Neuronal stem cell (in vitro differentiated cells): ENCODE results near the gene HOXA11.

ENCODE experiments used
- DNase-seq: peaks from one replicate; pipeline ENCODE4 v3.0.0-alpha.2; 2013; ENCODE audit warnings: low spot score
- H2AFZ ChIP-seq: one replicate; pipeline ENCODE4 v1.6.1; 2013; ENCODE audit warnings: mild to moderate bottlenecking, low read length, inconsistent platforms
- H2AK5ac ChIP-seq: 2 replicates; pipeline ENCODE4 v1.6.1; 2013; ENCODE audit warnings: low read depth, mild to moderate bottlenecking, inconsistent platforms, low read length, moderate library complexity, mixed read lengths
- H2BK120ac ChIP-seq: 2 replicates; pipeline ENCODE4 v1.6.1; 2013; ENCODE audit warnings: low read depth, mild to moderate bottlenecking, inconsistent platforms, low read length, moderate library complexity, mixed read lengths
- H2BK12ac ChIP-seq: one replicate; pipeline ENCODE4 v1.6.1; 2013; ENCODE audit warnings: low read length, inconsistent platforms
- H2BK15ac ChIP-seq: 2 replicates; pipeline ENCODE4 v1.6.1; 2013; ENCODE audit warnings: mild to moderate bottlenecking, low read length, inconsistent platforms, mixed read lengths
- H2BK5ac ChIP-seq: one replicate; pipeline ENCODE4 v1.6.1; 2013; ENCODE audit warnings: inconsistent platforms, mild to moderate bottlenecking, low read length, moderate library complexity
- H3K14ac ChIP-seq: one replicate; pipeline ENCODE4 v1.6.1; 2013; ENCODE audit warnings: low read length, inconsistent platforms
- H3K18ac ChIP-seq: 2 replicates; pipeline ENCODE4 v1.6.1; 2013; ENCODE audit warnings: low read length, inconsistent platforms
- H3K23ac ChIP-seq: 2 replicates; pipeline ENCODE4 v1.6.1; 2013; ENCODE audit warnings: low read depth, mild to moderate bottlenecking, mixed read lengths, low read length, inconsistent platforms; ENCODE audit not compliant: poor library complexity
- H3K27ac ChIP-seq: replicated peaks from 3 replicates; pipeline ENCODE4 v1.5.1; 2013; ENCODE audit warnings: low read length, inconsistent platforms
- H3K27me3 ChIP-seq, 3 experiments: 2 replicates each; pipeline ENCODE4 v1.6.1; 2013; ENCODE audit warnings: low read length in 3 of 3, mild to moderate bottlenecking in 2 of 3, inconsistent platforms in 1 of 3, low read depth in 1 of 3, mixed read lengths in 1 of 3, moderate library complexity in 1 of 3; ENCODE audit not compliant: control insufficient read depth in 3 of 3, insufficient read depth in 3 of 3
- H3K36me3 ChIP-seq, 2 donors: replicated peaks in 1 of 2; 2 replicates each; pipeline ENCODE4 v1.6.1; 2013; ENCODE audit warnings: low read length in 2 of 2; ENCODE audit not compliant: control insufficient read depth in 2 of 2, insufficient read depth in 2 of 2
- H3K4ac ChIP-seq: 2 replicates; pipeline ENCODE4 v1.6.1; 2013; ENCODE audit warnings: inconsistent platforms, mild to moderate bottlenecking, low read length, moderate library complexity
- H3K4me1 ChIP-seq, 2 donors: 1 replicate in 1 of 2; 2 replicates in 1 of 2; pipeline ENCODE4 v1.6.1; 2013; ENCODE audit warnings: low read length in 2 of 2, low read depth in 1 of 2; ENCODE audit not compliant: control insufficient read depth in 2 of 2, insufficient read depth in 1 of 2
- H3K4me2 ChIP-seq: one replicate; pipeline ENCODE4 v1.6.1; 2013; ENCODE audit warnings: mild to moderate bottlenecking, low read length, inconsistent platforms; ENCODE audit not compliant: insufficient read depth, poor library complexity, severe bottlenecking
- H3K4me3 ChIP-seq, 2 donors: 2 replicates each; pipeline ENCODE4 v1.5.1; 2013; ENCODE audit warnings: low read length in 2 of 2, mild to moderate bottlenecking in 2 of 2, inconsistent platforms in 1 of 2, moderate library complexity in 1 of 2
- H3K79me1 ChIP-seq: one replicate; pipeline ENCODE4 v1.6.1; 2013; ENCODE audit warnings: low read depth, mild to moderate bottlenecking, inconsistent platforms, low read length, moderate library complexity
- H3K9ac ChIP-seq: one replicate; pipeline ENCODE4 v1.6.1; 2013; ENCODE audit warnings: mild to moderate bottlenecking, low read depth, low read length, inconsistent platforms; ENCODE audit not compliant: poor library complexity
- H3K9me3 ChIP-seq, 2 donors: replicated peaks in 1 of 2; 2 replicates each; pipeline versions ENCODE3 to v1.6.1; 2013; ENCODE audit warnings: low read length in 2 of 2, mild to moderate bottlenecking in 2 of 2, inconsistent platforms in 1 of 2, low read depth in 1 of 2, mixed read lengths in 1 of 2, moderate library complexity in 1 of 2; ENCODE audit not compliant: control insufficient read depth in 2 of 2, insufficient read depth in 1 of 2
- H4K8ac ChIP-seq: one replicate; pipeline ENCODE4 v1.6.1; 2013; ENCODE audit warnings: low read depth, mild to moderate bottlenecking, inconsistent platforms, low read length, moderate library complexity
- H4K91ac ChIP-seq: one replicate; pipeline ENCODE4 v1.6.1; 2013; ENCODE audit warnings: low read length, low read depth, mild to moderate bottlenecking, inconsistent platforms; ENCODE audit not compliant: poor library complexity
- WGBS, 2 donors: extraction: QIAGEN DNeasy Blood & Tissue Kit; methylation state at CpG; one replicate each; pipeline ENCODE4 v1.1.7; 2013; ENCODE audit warnings: missing lambda C conversion rate in 2 of 2, mixed read lengths in 1 of 2; ENCODE audit not compliant: insufficient read length in 2 of 2, insufficient replicate concordance in 1 of 2; ENCODE audit errors: extremely low coverage in 2 of 2; 5-methylcytosine and 5-hydroxymethylcytosine counted together

The HOXA11 gene

DNA sequence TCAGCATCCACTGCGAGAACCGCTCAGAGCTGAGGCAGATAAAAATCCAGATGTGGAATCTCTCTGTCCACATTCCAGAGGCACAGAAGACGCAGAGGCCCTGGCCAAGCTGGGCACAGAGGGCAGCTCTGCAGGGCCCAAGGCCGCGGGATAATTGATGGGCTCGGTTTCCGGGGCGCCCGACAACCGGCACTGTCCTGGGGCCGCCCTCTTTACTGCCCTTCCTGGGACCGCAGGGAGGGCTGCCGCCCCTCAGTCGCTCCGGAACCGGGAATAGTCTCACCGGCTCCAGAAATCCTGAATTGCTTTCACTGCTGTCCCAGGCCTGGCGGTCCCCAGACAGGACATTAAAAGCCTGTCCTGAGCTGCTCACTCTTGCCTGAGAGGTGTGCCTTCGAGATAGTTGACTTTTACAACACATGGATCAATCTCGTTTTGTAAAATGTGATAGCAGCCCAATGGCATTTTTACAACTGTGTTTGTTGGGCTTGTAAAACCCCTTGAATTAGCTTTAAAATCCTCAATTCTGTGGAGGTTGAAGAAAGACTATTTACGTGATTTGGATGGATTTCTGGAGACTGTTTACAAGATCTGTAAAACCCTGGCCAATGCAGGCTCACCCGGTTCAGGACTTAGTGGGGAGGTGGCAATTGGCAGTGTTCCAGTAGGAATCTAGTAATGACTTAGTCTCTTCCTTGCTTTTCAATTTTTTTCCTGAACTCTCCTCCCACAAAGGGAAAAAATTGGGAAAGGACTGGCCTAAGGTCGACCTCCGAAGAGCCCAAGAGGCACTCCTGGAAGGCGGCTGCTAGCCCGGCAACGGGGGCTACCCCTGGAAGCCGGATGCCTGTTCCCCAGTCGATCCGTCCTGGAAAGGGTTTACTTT, 36.0 kb downstream of the HOXA11 start:
- Histone ChIP-seq H3K14ac (peak overlapping the region; percentile 27), H3K36me3 (no peaks in the 10 kb centered on the region), H3K4me1 (no peaks in the 10 kb centered on the region), H2AFZ (no peak overlapping the region), H3K23ac (no peak overlapping the region), H2BK12ac (no peak overlapping the region), H3K4me2 (no peak overlapping the region), H3K27ac (no peak overlapping the region), H2BK120ac (no peak overlapping the region), H2AK5ac (no peak overlapping the region), H2BK5ac (no peak overlapping the region), H4K91ac (no peak overlapping the region), H3K4ac (no peak overlapping the region), H4K8ac (peak overlapping the region; percentile 1), H3K27me3 (peaks cover 75 to 99% (median 99%) of the 10 kb centered on the region in 3 experiments), H2BK15ac (no peak overlapping the region), H3K4me3 (no peak overlapping the region), H3K18ac (no peak overlapping the region), H3K9me3 (peaks cover 3 to 34% of the 10 kb centered on the region in 2 donors), H3K79me1 (no peaks in the 10 kb centered on the region), H3K9ac (no peak overlapping the region)
- no peak for DNase-seq
- WGBS, 2 donors, result no CpG with 5 or more reads among the region's 30 CpGs

- Histone ChIP-seq H2AFZ (no peak overlapping the region), H3K23ac (no peak overlapping the region), H3K4me2 (no peak overlapping the region), H3K4me1 (no peaks in the 10 kb centered on the region), H3K36me3 (no peaks in the 10 kb centered on the region), H3K4ac (no peak overlapping the region), H2BK120ac (no peak overlapping the region), H2BK12ac (no peak overlapping the region), H2BK15ac (no peak overlapping the region), H2AK5ac (no peak overlapping the region), H4K91ac (no peak overlapping the region), H3K9me3 (peaks cover 3 to 32% of the 10 kb centered on the region in 2 donors), H3K18ac (no peak overlapping the region), H2BK5ac (no peak overlapping the region), H3K9ac (no peak overlapping the region), H3K79me1 (no peaks in the 10 kb centered on the region), H3K4me3 (no peak overlapping the region), H4K8ac (peak overlapping the region; percentile 1), H3K27me3 (peaks cover 72 to 99% (median 99%) of the 10 kb centered on the region in 3 experiments), H3K27ac (no peak overlapping the region), H3K14ac (peak overlapping the region; percentile 27)
- no CpG with 5 or more reads among the region's 28 CpGs for WGBS, 2 donors
- no peak for DNase-seq
These were observed 36.8 kb downstream of the HOXA11 start for GRCh38 chr7:27148031-27148755.

DNA sequence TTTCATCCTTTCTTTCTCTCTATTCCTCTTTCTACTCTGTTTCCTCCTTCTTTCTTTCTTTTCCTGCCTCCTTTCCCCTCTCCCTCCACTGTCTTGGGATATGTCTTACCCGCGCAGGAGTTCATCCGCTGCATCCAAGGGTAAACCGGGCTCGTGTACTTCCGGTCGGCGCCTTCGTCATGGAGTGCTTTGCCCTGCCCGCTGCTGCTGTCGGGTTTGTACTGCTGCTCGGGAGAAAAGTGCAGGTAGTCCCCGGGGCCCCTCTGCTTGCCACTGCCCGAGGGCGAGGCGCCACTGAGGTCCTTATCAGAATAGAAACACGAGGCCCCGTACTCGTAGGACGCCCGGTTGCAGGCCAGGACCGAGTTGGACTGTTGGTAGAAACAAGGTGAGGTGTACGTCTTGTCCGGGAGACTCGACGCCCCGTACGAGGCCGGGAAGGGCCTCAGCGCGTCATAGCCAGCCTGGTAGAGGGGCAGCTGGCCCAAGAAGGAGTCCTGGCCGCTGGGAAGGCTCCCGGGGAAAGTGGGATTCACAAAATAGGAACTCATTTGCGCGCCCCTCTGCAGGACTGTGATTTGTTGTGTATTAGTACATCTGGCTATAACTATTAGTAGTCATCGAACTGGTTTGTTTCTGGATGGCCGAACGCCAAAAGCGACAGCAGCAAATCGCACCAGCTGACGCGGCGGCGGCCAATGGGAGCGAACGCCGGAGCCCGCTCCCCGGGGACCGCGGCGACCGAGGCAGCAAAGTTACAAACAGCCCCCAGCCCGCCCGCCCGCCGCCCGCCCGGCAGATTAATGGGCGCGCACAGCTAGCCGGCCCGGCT, 37.6 kb downstream of the HOXA11 start, which contains the start of gene HOXA6:
HOXA6 (minus strand) TSS at position 576 of the 832 bp plus-strand sequence; CDS start at position 551, 25 bp downstream.
- Histone ChIP-seq H3K4me3 (no peak within 1 kb of the TSS), H3K18ac (no peak within 1 kb of the TSS), H3K27me3 (peaks cover 72 to 99% (median 99%) of the 10 kb centered on the region in 3 experiments)

More for the DNA sequence above, 37.6 kb downstream of the HOXA11 start, which contains the start of gene HOXA6:
- no peaks in the 10 kb centered on the region for H3K4me1 ChIP-seq
- no peak for DNase-seq
- peak within 1 kb of the TSS; percentile 66 for H2AFZ ChIP-seq
- H2AK5ac ChIP-seq, result no peak within 1 kb of the TSS
- H2BK5ac ChIP-seq, result no peak within 1 kb of the TSS
- no peak within 1 kb of the TSS for H2BK120ac ChIP-seq
- no peaks in the 10 kb centered on the region for H3K79me1 ChIP-seq
- no peak within 1 kb of the TSS for H2BK15ac ChIP-seq
- WGBS, 2 donors, result no CpG with 5 or more reads among the region's 63 CpGs
- H3K23ac ChIP-seq, result no peak within 1 kb of the TSS
- no peak within 1 kb of the TSS for H3K4me2 ChIP-seq
- H3K9me3 ChIP-seq, result peaks cover 3 to 28% of the 10 kb centered on the region in 2 donors
- H4K8ac ChIP-seq, result peak within 1 kb of the TSS; percentile 1
- H3K27ac ChIP-seq, result no peak within 1 kb of the TSS
- no peak within 1 kb of the TSS for H3K9ac ChIP-seq
- H3K4ac ChIP-seq, result no peak within 1 kb of the TSS
- H3K14ac ChIP-seq, result peak within 1 kb of the TSS; percentile 44
- no peak within 1 kb of the TSS for H2BK12ac ChIP-seq
- no peaks in the 10 kb centered on the region for H3K36me3 ChIP-seq
- H4K91ac ChIP-seq, result no peak within 1 kb of the TSS
